Endothelial cell of umbilical vein (primary cell): ENCODE measurements around the gene KAZN. TPM values are rescaled to one million over a fixed set of nuclear protein-coding genes. Genes with fewer than 3 reads are reported as not detected.

Source experiments
- BruUV-seq: library from RNA; stranded (reverse); fragments of 400-500 nt; replicated peaks from 2 replicates; lab custom pipeline; 2021; lab: Mats Ljungman, UMichigan
- CTCF ChIA-PET: fragments of 300-600, 350-600 bp; sonication (Branson Sonifier 250); formaldehyde crosslinking; loops from one replicate; lab custom pipeline; 2021; ENCODE audit warnings: antibody characterized with exemption, inconsistent platforms; lab: Charles Lee
- POLR2A ChIA-PET: fragments of 300-600, 350-600 bp; sonication (Branson Sonifier 250); formaldehyde crosslinking; loops from one replicate; lab custom pipeline; 2021; ENCODE audit warnings: antibody characterized with exemption, inconsistent platforms; lab: Charles Lee
- DNase-seq: peaks from one replicate; pipeline ENCODE4 v3.0.0-alpha.2; 2011; ENCODE audit warnings: low read depth, low spot score
- FAIRE-seq: peaks from 2 replicates; lab custom pipeline; 2011; peaks lifted over from hg19 to GRCh38; lab: Jason Lieb, UNC
- H2AFZ ChIP-seq: 2 replicates; pipeline ENCODE4 v1.6.0; 2012; ENCODE audit warnings: low read depth, low read length, control low read depth, inconsistent platforms
- H3K27ac ChIP-seq: 2 replicates; pipeline ENCODE4 v1.5.1; 2011; ENCODE audit warnings: low read depth, mild to moderate bottlenecking, control low read depth, low read length, moderate library complexity; ENCODE audit not compliant: insufficient read depth
- H3K27me3 ChIP-seq, 2 experiments: 2 replicates each; pipeline versions ENCODE4 v1.6.0 to v1.6.1; 2011; ENCODE audit warnings: low read length in 2 of 2, mixed read lengths in 1 of 2; ENCODE audit not compliant: control insufficient read depth in 2 of 2, insufficient read depth in 2 of 2
- H3K36me3 ChIP-seq, 2 experiments: 2 replicates in 1 of 2; 3 replicates in 1 of 2; pipeline ENCODE4 v1.5.1; 2011; ENCODE audit warnings: low read length in 2 of 2, mild to moderate bottlenecking in 1 of 2, moderate library complexity in 1 of 2; ENCODE audit not compliant: control insufficient read depth in 2 of 2, insufficient read depth in 2 of 2; ENCODE audit errors: extremely low read depth in 1 of 2
- H3K4me1 ChIP-seq: 3 replicates; pipeline ENCODE4 v1.5.1; 2011; ENCODE audit warnings: mild to moderate bottlenecking, low read length; ENCODE audit not compliant: control insufficient read depth, insufficient read depth; ENCODE audit errors: extremely low read depth
- H3K4me2 ChIP-seq: 2 replicates; pipeline ENCODE4 v1.6.1; 2011; ENCODE audit warnings: low read length, control low read depth, mixed read lengths; ENCODE audit not compliant: insufficient read depth
- H3K4me3 ChIP-seq, 3 experiments: fragments of 200-600 bp in 1 of 3; sonication (generic), shearing (Covaris generic) in 1 of 3; replicated peaks in 1 of 3; 2 replicates each; pipeline ENCODE4 v1.5.1; 2011 to 2016; ENCODE audit warnings: control low read depth in 3 of 3, low read length in 3 of 3, mild to moderate bottlenecking in 2 of 3, inconsistent platforms in 1 of 3, low read depth in 1 of 3, moderate library complexity in 1 of 3; ENCODE audit not compliant: insufficient read depth in 1 of 3
- H3K79me2 ChIP-seq: 2 replicates; pipeline ENCODE4 v1.6.0; 2012; ENCODE audit warnings: low read length, inconsistent platforms; ENCODE audit not compliant: control insufficient read depth, insufficient read depth
- H3K9ac ChIP-seq: replicated peaks from 2 replicates; pipeline ENCODE3; 2011; ENCODE audit warnings: low read length, control low read depth; ENCODE audit not compliant: insufficient read depth; ENCODE audit errors: extremely low read depth
- H3K9me1 ChIP-seq: replicated peaks from 3 replicates; pipeline ENCODE4 v1.6.0; 2011; ENCODE audit warnings: mild to moderate bottlenecking, low read length; ENCODE audit not compliant: control insufficient read depth, insufficient read depth; ENCODE audit errors: extremely low read depth
- H3K9me3 ChIP-seq: replicated peaks from 2 replicates; pipeline ENCODE4 v1.5.1; 2012; ENCODE audit warnings: low read length, inconsistent platforms; ENCODE audit not compliant: control insufficient read depth, insufficient read depth
- H4K20me1 ChIP-seq: replicated peaks from 2 replicates; pipeline ENCODE3; 2011; ENCODE audit warnings: mild to moderate bottlenecking, low read length; ENCODE audit not compliant: control insufficient read depth, insufficient read depth; ENCODE audit errors: extremely low read depth
- EZH2 ChIP-seq: IDR thresholded peaks from 2 replicates; pipeline ENCODE4 v1.6.1; 2012; ENCODE audit warnings: borderline replicate concordance, low read depth, mild to moderate bottlenecking, moderate library complexity, low read length, inconsistent platforms; ENCODE audit not compliant: severe bottlenecking
- FOS ChIP-seq: IDR thresholded peaks from 2 replicates; pipeline ENCODE4 v1.6.1; 2011; ENCODE audit warnings: mild to moderate bottlenecking, low read length, moderate library complexity, borderline replicate concordance; ENCODE audit not compliant: insufficient read depth
- GATA2 ChIP-seq: IDR thresholded peaks from 2 replicates; pipeline ENCODE4 v1.7.0; 2011; ENCODE audit warnings: low read depth, mild to moderate bottlenecking, moderate library complexity, mixed read lengths, low read length; ENCODE audit not compliant: insufficient read length, insufficient read depth
- JUN ChIP-seq: IDR thresholded peaks from 2 replicates; pipeline ENCODE4 v1.6.1; 2011; ENCODE audit warnings: borderline replicate concordance, low read depth; ENCODE audit not compliant: insufficient read length, insufficient read depth
- MYC ChIP-seq: IDR thresholded peaks from one replicate; pipeline ENCODE4 v1.6.1; 2011; ENCODE audit warnings: mild to moderate bottlenecking, low read depth, low read length
- POLR2A ChIP-seq: IDR thresholded peaks from 2 replicates; pipeline ENCODE4 v1.6.1; 2012; ENCODE audit warnings: low read depth, mild to moderate bottlenecking, control low read depth, low read length
- POLR2AphosphoS5 ChIP-seq: IDR thresholded peaks from 2 replicates; pipeline ENCODE4 v1.6.1; 2012; ENCODE audit warnings: low read depth, mild to moderate bottlenecking, control low read depth, low read length, moderate library complexity; ENCODE audit not compliant: insufficient read depth
- dilution Hi-C: fragments of 300-500 bp; cut with MboI; formaldehyde crosslinking; loops from one replicate; pipeline ENCODE4 v1.15.0; 2019; ENCODE audit warnings: low sequenced_read_pairs; ENCODE audit not compliant: extremely low pct_ligation_motif_present
- intact Hi-C: fragments of 100-400 bp; cut with micrococcal nuclease; formaldehyde crosslinking; loops from one replicate; pipeline ENCODE4 v1.10.0; 2022
- polyA plus RNA-seq, 4 experiments: library from polyadenylated mRNA; depleted of rRNA in 3 of 4; stranded (reverse) in 3 of 4; unstranded in 1 of 4; fragments of >200 nt; gene quantifications; 2 replicates each; pipeline versions ENCODE4 v1.2.1 to v1.2.3, GENCODE V29; 2011 to 2012; ENCODE audit warnings: missing spikeins in 1 of 4
- total RNA-seq: library from RNA; stranded (reverse); gene quantifications from 2 replicates; pipeline ENCODE4 v1.2.3, GENCODE V29; 2021
- TF ChIP-seq, protein P1 (sequence below), 2 donors: IDR thresholded peaks; 1 replicate in 1 of 2; 2 replicates in 1 of 2; pipeline ENCODE4 v1.5.1; 2011; ENCODE audit warnings: low read length in 2 of 2, mild to moderate bottlenecking in 2 of 2, moderate library complexity in 2 of 2, control low read depth in 1 of 2, inconsistent platforms in 1 of 2, low read depth in 1 of 2; ENCODE audit not compliant: insufficient read depth in 1 of 2; ENCODE audit errors: extremely low read depth in 1 of 2
- TF ChIP-seq, protein P2 (sequence below): IDR thresholded peaks from 2 replicates; pipeline ENCODE4 v1.6.1; 2011; ENCODE audit not compliant: insufficient read depth, insufficient read length

Gene KAZN
- total and polyA plus RNA-seq, 2 donors (not counting 3 experiments of a cell fraction or from before 2014, with no cell fraction given), result 1.6 to 5.8 TPM

DNA sequence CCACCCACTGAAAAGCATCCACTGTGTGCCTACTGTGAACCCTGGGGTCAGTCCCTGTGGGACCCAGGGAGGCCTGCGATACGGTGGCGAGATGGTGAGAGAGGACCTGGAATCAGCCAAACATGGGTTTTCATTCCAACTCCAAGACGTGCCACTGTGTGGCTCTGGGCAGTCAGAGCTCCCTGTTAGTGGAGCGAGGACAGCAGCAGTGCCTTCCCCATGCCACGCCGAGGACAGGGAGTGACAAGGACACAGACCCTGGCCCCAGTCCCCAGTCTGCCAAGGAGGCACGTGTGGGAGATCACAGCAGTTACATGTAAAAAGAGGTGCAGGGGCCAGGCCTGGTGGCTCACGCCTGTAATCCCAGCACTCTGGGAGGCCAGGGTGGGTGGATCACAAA is 504.2 kb downstream of the KAZN start:
- FAIRE-seq (no peak), DNase-seq (no peak)
- Histone ChIP-seq H2AFZ (no peak overlapping the region), H3K27ac (no peak overlapping the region), H3K79me2 (no peaks in the 10 kb centered on the region), H3K4me3 (no peak overlapping the region), H3K4me1 (no peaks in the 10 kb centered on the region), H3K9me1 (no peaks in the 10 kb centered on the region), H3K9ac (no peak overlapping the region), H3K9me3 (no peaks in the 10 kb centered on the region), H3K4me2 (no peak overlapping the region), H3K27me3 (no peaks in the 10 kb centered on the region), H3K36me3 (no peaks in the 10 kb centered on the region), H4K20me1 (no peaks in the 10 kb centered on the region)
- no TSS peak for BruUV-seq
- TF ChIP-seq JUN (no peak), MYC (no peak), POLR2AphosphoS5 (no peak), FOS (no peak), GATA2 (no peak), EZH2 (no peak), POLR2A (no peak)
- TF ChIP-seq, protein P1, sequence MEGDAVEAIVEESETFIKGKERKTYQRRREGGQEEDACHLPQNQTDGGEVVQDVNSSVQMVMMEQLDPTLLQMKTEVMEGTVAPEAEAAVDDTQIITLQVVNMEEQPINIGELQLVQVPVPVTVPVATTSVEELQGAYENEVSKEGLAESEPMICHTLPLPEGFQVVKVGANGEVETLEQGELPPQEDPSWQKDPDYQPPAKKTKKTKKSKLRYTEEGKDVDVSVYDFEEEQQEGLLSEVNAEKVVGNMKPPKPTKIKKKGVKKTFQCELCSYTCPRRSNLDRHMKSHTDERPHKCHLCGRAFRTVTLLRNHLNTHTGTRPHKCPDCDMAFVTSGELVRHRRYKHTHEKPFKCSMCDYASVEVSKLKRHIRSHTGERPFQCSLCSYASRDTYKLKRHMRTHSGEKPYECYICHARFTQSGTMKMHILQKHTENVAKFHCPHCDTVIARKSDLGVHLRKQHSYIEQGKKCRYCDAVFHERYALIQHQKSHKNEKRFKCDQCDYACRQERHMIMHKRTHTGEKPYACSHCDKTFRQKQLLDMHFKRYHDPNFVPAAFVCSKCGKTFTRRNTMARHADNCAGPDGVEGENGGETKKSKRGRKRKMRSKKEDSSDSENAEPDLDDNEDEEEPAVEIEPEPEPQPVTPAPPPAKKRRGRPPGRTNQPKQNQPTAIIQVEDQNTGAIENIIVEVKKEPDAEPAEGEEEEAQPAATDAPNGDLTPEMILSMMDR (IDR thresholded peaks at IDR 0.05; ENCODE audit: extremely low read depth in 1 of 2, insufficient read depth in 1 of 2, low read depth in 1 of 2, low read length in 2 of 2), result no peak
- TF ChIP-seq, protein P2, sequence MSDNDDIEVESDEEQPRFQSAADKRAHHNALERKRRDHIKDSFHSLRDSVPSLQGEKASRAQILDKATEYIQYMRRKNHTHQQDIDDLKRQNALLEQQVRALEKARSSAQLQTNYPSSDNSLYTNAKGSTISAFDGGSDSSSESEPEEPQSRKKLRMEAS, result no peak
- ChIA-PET CTCF (interaction anchor here (1.4 kb wide), 1 partner anchor 26 kb away, joined by 3 read pairs; no protein-coding TSS in a partner anchor), POLR2A (no interaction called here)
- intact Hi-C loops, result no loop called here
- dilution Hi-C loops, result no loop called here
